ENCODE measurements around the gene PYGO2.
A peak's percentile ranks its signal among the peaks of the same experiment; 100 is the strongest.
"Not testable (repeated sequence)": the region's sequence is repeated elsewhere in the genome, so short reads cannot be mapped to it uniquely, and the experiment has no call there.

PYGO2 gene

DNA sequence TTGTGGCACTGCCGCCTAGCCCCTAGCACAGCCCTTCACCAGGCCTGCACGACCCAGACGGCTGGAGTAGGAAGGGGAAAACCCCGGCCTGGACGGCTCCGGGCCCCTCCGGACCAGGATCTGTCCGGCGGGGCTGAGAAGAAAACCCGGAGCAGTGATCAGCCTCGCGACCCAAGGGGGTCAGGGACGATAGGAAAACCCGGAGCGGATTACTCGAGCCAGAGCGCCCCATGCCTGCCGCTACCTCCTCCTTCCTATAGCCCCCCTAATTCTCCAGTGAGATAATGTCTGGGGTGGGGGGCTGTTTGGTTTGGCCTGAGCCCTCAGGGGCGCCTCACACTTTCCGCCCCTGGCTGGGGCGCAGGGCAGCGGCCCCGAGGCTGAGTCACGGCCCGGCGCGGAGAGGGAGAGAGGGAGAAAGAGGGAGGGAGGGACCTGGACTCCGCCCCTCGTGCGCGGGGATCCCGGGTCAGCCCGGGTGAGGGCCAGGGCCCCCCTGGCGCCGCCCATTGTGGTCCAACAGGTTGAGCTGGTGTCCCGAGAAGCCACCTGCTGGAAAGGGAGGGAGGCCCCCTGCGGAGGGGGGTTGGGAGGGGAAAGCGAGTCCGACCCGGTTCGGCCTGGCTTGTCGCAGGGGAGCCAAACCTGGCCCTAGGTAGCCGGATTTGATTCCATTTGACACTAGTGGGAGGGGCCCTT lies 39.3 kb upstream of the PYGO2 start:
- DNase-seq (ENCODE audit: low read depth in 2 of 2): peak; percentile 79 to 88

- DNase-seq (ENCODE audit: low read depth in 2 of 2): no peak
Observed at GRCh38 chr1:155000411-155000725, 38.8 kb upstream of the PYGO2 start.

DNA sequence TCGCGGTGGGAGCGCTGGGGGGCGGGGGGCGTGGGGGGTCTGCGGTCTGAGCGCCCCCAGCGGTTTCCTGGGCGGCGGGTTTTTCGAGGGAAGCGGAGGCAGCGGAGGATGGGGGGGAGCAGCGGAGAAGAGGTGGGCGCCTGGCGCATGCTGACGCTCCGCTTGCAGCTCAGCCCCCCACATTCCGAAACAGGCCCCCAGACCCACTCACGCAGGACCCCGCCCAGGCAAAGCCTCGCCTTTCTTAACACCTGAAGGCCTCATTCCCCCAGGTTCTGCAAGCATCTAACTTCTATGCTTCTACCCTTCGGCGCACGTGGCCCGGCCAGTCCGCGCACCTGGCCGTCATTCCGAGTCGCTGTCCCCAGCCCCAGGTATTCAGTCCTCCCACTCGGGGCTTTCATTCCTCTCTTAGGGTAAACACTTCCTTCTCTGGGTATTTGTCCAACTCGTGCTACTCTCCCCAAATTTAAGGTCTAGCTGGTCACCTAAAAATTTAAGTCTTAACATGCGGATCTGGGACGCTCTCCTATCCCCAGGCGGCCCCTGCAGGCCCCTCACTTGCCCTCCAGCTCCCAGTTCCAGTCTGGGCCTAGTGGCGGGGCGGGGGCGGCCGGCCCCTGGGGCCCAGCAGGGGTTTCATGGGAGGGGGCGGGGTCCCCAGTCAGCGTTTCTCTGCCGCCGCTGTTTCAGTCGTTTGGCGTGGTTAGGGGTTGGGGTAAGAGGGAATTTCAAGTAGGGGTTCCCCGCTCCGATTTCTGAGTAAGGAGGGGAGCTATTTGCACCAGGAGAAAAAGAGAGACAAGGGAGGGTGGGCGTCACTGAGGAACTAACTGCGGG lies 38.2 kb upstream of the PYGO2 start:
- peak in 1 of 2 donors; percentile 73 for DNase-seq (ENCODE audit: low read depth in 2 of 2)

DNA sequence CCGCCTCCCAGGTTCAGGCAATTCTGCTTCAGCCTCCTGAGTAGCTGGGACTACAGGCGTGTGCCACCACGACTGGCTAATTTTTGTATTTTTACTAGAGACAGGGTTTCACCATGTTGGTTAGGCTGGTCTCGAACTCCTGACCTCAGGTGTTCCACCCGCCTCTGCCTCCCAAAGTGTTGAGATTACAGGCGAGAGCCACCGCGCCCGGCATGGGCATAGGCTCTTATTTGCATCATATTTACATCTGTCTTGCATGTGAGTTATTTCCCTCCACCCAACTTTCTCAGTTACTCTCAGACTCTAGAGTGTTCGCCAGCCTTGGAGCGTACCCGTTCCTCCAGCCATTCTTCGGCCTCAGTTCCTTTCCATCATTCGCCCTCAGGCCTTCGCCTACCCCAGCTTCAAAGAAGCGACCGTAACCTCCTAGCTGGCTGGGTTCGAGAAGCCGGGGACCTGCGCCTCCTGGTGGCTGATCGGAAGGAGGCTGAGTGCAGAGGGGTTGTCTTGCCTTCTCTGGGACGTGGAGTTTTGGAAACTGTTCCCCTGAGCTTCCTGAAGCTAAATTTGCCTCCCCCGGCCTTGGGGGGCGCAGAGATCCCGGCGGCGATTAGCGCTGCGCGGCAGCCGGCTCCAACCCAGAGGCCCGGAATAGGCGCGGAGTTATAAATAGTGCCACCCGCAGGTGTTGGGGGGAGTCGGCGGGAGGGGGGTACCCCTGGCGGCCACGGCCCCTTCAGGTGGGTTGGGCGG lies 37.4 kb upstream of the PYGO2 start:
- DNase-seq (ENCODE audit: low read depth in 2 of 2): peak; percentile 75 to 77

DNA sequence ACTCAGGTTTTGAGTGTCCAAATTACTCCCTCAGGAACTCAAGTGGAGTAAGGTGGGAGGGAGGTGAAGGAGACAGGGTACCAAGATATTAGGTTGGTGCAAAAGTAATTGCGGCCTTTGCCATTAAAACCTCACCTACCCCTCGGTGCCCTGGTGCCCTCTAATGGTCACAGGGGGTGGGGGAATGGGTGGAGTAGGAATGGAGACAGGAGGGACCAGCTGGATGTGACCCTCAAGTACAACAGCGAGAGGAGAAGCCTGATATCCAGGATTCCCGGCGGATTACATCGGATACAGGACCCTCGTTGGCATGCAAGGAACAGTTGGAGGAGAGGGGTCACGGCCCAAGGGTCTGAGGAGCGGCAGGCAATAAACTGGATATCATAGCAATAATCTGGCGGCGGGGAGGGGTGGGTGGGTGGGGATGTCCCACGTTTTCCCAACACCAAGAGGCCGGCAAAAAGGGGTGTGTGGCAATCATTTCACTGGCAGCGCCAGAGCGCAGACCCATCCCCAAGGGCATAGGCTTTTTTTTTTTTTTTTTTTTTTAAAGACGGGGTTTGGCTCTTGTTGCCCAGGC lies 36.7 kb upstream of the PYGO2 start:
- no peak for DNase-seq (ENCODE audit: low read depth in 2 of 2)

DNA sequence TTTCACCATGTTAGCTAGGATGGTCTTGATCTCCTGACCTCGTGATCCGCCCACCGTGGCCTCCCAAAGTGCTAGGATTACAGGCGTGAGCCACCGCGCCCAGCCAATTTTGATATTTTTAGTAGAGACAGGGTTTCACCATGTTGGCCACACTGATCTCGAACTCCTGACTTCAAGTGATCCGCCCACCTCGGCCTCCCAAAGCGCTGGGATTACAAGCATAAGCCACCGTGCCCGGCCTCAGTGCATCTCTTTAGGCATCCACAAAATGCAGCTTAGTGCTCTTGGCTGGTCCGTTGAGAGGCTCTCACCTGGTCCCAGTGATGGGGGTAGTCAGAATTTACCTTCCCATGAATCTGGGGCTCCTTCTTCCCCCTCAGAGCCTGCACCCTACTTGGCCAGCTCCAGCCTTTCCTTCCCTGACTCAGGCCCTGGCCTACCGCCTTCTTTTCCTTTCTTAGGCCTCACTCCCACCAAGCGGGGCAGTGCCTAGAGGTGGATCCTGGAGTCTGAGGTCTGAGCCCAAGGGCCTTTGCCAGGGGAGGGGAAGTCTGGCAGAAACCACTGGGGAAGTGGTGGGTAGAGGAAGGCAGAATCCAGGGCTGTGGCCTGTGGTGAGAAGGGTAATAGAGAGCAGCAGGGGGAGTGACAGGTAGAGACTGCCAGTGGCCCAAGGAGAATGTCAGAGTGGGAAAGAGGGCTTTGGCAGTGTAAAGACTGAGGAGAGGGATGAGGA lies 35.6 kb upstream of the PYGO2 start:
- no peak for DNase-seq (ENCODE audit: low read depth in 2 of 2)

GRCh38 chr1:154995301-154995983 lies 33.9 kb upstream of the PYGO2 start:
- not testable (repeated sequence) for DNase-seq (ENCODE audit: low read depth in 2 of 2)

GRCh38 chr1:154994591-154994990 lies 33.0 kb upstream of the PYGO2 start:
- no peak for DNase-seq (ENCODE audit: low read depth in 2 of 2)

DNA sequence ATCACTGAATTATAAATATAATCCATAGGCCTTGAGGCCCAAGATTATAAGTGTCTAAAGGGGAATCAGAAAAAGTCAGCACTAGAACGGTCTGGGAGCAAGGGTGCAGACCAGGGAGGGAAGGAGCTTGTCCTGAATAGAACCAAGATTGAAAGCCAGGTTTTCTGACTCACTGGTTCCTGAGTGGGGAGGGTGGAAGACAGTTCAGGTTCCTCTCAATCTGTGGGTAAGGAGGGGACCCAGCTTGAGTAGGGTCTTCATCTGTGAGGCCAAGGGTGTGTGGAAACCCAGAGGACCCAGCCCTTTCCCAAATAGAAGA lies 32.6 kb upstream of the PYGO2 start:
- no peak for DNase-seq (ENCODE audit: low read depth in 2 of 2)

DNA sequence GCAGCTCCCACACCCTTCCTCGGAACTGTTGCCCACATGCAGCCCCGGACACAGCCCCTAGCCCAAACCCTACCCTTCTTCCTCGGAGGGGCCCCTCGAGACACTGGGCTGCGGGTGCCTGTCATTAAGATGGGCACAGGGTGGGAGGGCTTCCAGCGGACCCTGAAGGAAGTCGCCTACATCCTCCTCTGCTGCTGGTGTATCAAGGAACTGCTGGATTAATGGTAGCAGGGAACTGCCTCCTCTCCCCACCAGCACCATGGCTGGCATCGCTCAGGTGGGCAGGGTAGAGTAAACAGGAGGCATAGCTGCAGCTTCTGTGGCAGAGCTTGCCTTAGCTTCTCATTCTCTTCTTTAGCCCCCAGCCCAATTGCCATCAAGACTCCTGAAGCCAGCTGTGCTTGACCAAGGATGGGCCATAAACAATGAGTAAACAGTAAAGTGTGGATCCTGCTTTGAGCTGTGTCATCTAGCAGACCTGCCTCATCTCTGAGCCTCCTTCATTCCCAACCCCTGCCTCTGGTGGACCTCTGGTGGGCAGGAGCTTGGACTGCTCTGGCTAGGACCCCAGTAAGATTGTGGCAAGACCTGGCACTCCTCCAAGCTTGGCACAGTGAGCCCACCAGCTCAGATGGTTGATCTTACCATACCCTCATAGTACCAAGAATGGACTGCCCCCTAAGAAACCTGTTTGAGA lies 32.1 kb upstream of the PYGO2 start, which contains the start of gene LENEP:
Gene LENEP (plus strand): TSS at position 15 of the 697 bp plus-strand sequence. CDS start 22 bp downstream, at position 37.
- no peak for DNase-seq (ENCODE audit: low read depth in 2 of 2)

- DNase-seq (ENCODE audit: low read depth in 2 of 2): no peak
Observed at GRCh38 chr1:154992721-154993571, 31.4 kb upstream of the PYGO2 start.

GRCh38 chr1:154990276-154990675 lies 28.7 kb upstream of the PYGO2 start:
- DNase-seq (ENCODE audit: low read depth in 2 of 2): no peak

DNA sequence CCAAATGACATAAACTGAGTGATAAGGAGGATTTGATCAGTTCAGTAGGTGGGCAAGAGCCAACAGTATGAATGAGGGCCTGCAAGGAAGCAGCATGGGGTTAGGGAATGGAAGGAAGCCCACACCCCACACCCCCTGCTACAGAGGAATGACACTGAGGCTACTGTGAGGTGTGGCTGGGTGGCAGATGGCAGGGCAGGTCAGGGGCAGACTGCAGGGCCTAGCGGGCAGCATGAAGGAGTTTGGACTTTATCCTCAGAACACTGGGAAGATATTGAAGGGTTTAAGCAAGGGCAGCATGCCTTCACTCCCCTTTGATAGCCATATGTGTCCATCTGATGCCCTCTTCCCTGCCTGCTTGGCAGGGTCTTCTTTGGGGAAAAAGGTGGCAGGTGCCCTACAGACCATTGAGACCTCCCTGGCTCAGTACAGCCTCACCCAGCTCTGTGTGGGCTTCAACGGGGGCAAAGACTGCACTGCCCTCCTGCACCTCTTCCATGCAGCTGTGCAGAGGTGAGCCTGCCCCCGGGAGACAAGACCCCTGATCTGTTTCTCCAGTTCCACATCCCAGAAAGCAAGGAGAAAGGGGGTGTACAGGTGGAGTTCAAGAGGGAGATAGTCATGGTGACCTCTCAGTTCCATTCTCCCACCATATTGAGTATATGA lies 27.7 kb upstream of the PYGO2 start:
- DNase-seq (ENCODE audit: low read depth in 2 of 2): no peak

GRCh38 chr1:154988058-154988954 lies 26.7 kb upstream of the PYGO2 start:
- no peak for DNase-seq (ENCODE audit: low read depth in 2 of 2)

GRCh38 chr1:154987326-154987725 lies 25.7 kb upstream of the PYGO2 start:
- DNase-seq (ENCODE audit: low read depth in 2 of 2): no peak

DNA sequence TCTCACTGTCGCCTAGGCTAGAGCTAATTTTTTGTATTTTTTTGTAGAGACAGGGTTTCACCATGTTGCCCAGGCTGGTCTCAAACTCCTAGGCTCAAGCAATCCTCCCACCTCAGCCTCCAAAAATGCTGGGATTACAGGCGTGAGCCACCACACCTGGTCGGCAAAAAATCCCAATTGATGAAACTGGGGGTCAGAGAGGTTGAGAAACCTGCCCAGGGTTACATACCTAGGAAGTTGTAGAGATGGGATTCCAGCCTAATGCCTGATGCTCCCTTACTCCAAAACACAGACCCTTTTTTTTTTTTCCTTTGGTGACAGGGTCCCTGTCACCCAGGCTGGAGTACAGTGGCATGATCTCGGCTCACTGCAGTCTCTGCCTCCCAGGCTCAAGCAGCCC lies 25.2 kb upstream of the PYGO2 start:
- DNase-seq (ENCODE audit: low read depth in 2 of 2): not testable (repeated sequence)

DNA sequence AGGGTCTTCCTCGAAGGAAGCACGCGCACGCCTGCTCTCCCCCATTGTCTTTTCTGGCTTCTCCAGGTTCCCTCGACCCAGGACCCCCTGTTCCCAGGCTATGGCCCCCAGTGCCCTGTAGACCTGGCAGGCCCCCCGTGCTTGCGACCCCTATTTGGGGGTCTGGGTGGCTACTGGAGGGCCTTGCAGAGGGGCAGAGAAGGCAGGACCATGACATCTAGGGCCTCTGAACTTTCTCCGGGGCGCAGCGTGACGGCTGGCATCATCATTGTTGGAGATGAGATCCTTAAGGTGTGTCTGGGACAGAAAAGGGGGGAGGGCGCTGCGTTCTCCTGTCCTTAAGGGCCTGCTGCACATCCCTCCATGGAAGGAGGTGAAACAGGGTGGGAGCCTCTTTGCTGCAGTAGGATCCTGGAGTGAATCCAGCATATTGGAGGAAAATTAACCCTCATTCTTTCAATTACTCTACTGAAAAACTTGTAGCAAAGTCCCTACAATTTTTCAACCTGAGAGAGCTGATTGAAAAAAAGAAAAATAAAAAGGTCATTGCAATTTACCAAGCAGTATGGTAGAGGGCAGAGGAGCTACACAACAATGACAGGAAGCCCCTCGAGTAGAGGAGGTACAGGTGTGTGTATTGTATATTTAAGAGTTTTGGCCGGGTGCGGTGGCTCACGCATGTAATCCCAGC lies 22.3 kb upstream of the PYGO2 start:
- DNase-seq (ENCODE audit: low read depth in 2 of 2): no peak
